Vagina (tissue), 2 donors: Measurements from ENCODE around the gene AP3D1. TPM values are rescaled to one million over a fixed set of nuclear protein-coding genes. Genes with fewer than 3 reads are reported as not detected.

Source experiments
- DNase-seq, 2 donors: peaks; one replicate each; pipeline ENCODE4 v3.0.0-alpha.2; 2017; ENCODE audit errors: extremely low spot score in 2 of 2
- H3K27ac ChIP-seq: fragments of 200-600 bp; sonication (generic); one replicate; pipeline ENCODE4 v1.5.1; 2019
- H3K27me3 ChIP-seq: fragments of 200-600 bp; sonication (generic); one replicate; pipeline ENCODE4 v1.5.1; 2019
- H3K36me3 ChIP-seq, 2 donors: fragments of 200-600 bp; sonication (generic); one replicate each; pipeline ENCODE4 v1.5.1; 2017 to 2019
- H3K4me1 ChIP-seq: fragments of 200-600 bp; sonication (generic); one replicate; pipeline ENCODE4 v1.5.1; 2019
- H3K4me3 ChIP-seq, 2 donors: fragments of 200-600 bp; sonication (generic); 1 replicate in 1 of 2; 2 replicates in 1 of 2; pipeline ENCODE4 v1.5.1; 2016 to 2019
- H3K9me3 ChIP-seq: fragments of 200-600 bp; sonication (generic); one replicate; pipeline ENCODE4 v1.5.1; 2019
- POLR2A ChIP-seq, 2 donors: fragments of 450-650 bp; IDR thresholded peaks; one replicate each; pipeline ENCODE4 v1.6.1; 2017; ENCODE audit warnings: antibody characterized with exemption in 2 of 2, mild to moderate bottlenecking in 2 of 2, moderate library complexity in 2 of 2
- POLR2AphosphoS5 ChIP-seq, 2 donors: sonication (generic); formaldehyde crosslinking; IDR thresholded peaks; one replicate each; pipeline ENCODE4 v1.9.0; 2017; ENCODE audit warnings: antibody characterized with exemption in 2 of 2, mild to moderate bottlenecking in 2 of 2, low read depth in 1 of 2; ENCODE audit not compliant: insufficient read depth in 1 of 2
- intact Hi-C: fragments of 100-400 bp; cut with DNase I; formaldehyde crosslinking; loops from one replicate; pipeline ENCODE4 v1.15.1; 2023
- total RNA-seq: library from RNA; depleted of rRNA; stranded (reverse); fragments of >200 nt; gene quantifications from one replicate; pipeline ENCODE4 v1.2.3, GENCODE V29; 2016
- TF ChIP-seq, protein P1 (sequence below), 3 experiments: fragments of 450-650 bp in 2 of 3; fragments of 200-600 bp in 1 of 3; sonication (generic) in 1 of 3; IDR thresholded peaks; one replicate each; pipeline ENCODE4 v1.5.1; 2017 to 2019; ENCODE audit warnings: antibody characterized with exemption in 3 of 3, mild to moderate bottlenecking in 2 of 3, moderate library complexity in 2 of 3

Gene AP3D1
- total RNA-seq, 1 donor from 2014 or later = 62.9 TPM

DNA sequence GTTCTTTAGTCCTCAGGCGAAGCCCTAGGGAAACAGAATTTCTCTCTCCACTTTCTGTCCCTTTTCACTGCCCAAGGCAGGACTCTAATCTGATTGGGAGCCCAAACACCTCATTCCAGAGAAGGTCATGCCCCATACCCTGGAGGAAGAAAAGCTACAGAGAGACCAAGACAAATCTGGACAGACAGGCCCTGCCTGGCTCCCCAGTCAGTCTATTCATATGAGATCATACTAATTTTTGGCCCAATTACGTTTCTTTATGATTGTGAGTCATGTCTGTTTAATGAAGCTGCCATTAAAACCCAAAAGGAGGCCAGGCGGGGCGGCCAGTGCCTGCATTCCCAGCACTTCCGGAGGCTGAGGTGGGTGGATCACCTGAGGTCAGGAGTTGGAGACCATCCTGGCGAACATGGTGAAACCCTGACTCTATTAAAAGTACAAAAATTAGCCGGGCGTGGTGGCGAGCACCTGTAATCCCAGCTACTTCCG is 3.3 kb upstream of the AP3D1 start:
- H3K27ac ChIP-seq = peak overlapping the region; percentile 39

GRCh38 chr19:2150794-2151338 is 500 bp downstream of the AP3D1 start:
- Histone ChIP-seq H3K4me1 (peaks cover 42% of the 10 kb centered on the region), H3K9me3 (no peaks in the 10 kb centered on the region), H3K36me3 (no peaks in the 10 kb centered on the region), H3K27me3 (no peaks in the 10 kb centered on the region), H3K4me3 (peak overlapping the region; percentile 75 to 81), H3K27ac (peak overlapping the region; percentile 75)
- intact Hi-C loops = no loop called here
- TF ChIP-seq, protein P1, sequence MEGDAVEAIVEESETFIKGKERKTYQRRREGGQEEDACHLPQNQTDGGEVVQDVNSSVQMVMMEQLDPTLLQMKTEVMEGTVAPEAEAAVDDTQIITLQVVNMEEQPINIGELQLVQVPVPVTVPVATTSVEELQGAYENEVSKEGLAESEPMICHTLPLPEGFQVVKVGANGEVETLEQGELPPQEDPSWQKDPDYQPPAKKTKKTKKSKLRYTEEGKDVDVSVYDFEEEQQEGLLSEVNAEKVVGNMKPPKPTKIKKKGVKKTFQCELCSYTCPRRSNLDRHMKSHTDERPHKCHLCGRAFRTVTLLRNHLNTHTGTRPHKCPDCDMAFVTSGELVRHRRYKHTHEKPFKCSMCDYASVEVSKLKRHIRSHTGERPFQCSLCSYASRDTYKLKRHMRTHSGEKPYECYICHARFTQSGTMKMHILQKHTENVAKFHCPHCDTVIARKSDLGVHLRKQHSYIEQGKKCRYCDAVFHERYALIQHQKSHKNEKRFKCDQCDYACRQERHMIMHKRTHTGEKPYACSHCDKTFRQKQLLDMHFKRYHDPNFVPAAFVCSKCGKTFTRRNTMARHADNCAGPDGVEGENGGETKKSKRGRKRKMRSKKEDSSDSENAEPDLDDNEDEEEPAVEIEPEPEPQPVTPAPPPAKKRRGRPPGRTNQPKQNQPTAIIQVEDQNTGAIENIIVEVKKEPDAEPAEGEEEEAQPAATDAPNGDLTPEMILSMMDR (IDR thresholded peaks at IDR 0.05) = no peak
- TF ChIP-seq POLR2A (IDR thresholded peaks at IDR 0.05) (no peak), POLR2AphosphoS5 (IDR thresholded peaks at IDR 0.05; ENCODE audit: insufficient read depth in 1 of 2, low read depth in 1 of 2) (no peak)
- DNase-seq = no peak

More for the DNA sequence above, 3.3 kb upstream of the AP3D1 start:
- TF ChIP-seq POLR2A (IDR thresholded peaks at IDR 0.05) = no peak
- peak in 1 of 2 donors; percentile 64 for TF ChIP-seq POLR2AphosphoS5 (IDR thresholded peaks at IDR 0.05; ENCODE audit: insufficient read depth in 1 of 2, low read depth in 1 of 2)
- intact Hi-C loops = no loop called here
- Histone ChIP-seq H3K9me3 (no peaks in the 10 kb centered on the region), H3K36me3 (no peaks in the 10 kb centered on the region), H3K27me3 (no peaks in the 10 kb centered on the region), H3K4me1 (peaks cover 17% of the 10 kb centered on the region), H3K4me3 (no peak overlapping the region)
- no peak for DNase-seq

- Histone ChIP-seq H3K27me3 (no peaks in the 10 kb centered on the region), H3K9me3 (no peaks in the 10 kb centered on the region), H3K36me3 (no peaks in the 10 kb centered on the region), H3K4me3 (peak overlapping the region; percentile 75 to 81), H3K4me1 (peaks cover 47% of the 10 kb centered on the region), H3K27ac (peak overlapping the region; percentile 75)
- peak in 1 of 2 donors; percentile 95 for DNase-seq
- intact Hi-C loops = no loop called here
- TF ChIP-seq, protein P1 (IDR thresholded peaks at IDR 0.05) = no peak
- TF ChIP-seq POLR2AphosphoS5 (IDR thresholded peaks at IDR 0.05; ENCODE audit: insufficient read depth in 1 of 2, low read depth in 1 of 2) = peak in 1 of 2 donors; percentile 24
These were observed 1.2 kb downstream of the AP3D1 start for GRCh38 chr19:2149980-2150793.

- intact Hi-C loops = no loop called here
- Histone ChIP-seq H3K27me3 (no peaks in the 10 kb centered on the region), H3K4me1 (peaks cover 52% of the 10 kb centered on the region), H3K9me3 (no peaks in the 10 kb centered on the region), H3K36me3 (no peaks in the 10 kb centered on the region), H3K27ac (no peak overlapping the region), H3K4me3 (no peak overlapping the region)
- TF ChIP-seq, protein P1 (IDR thresholded peaks at IDR 0.05) = no peak
- TF ChIP-seq POLR2AphosphoS5 (IDR thresholded peaks at IDR 0.05; ENCODE audit: insufficient read depth in 1 of 2, low read depth in 1 of 2) = no peak
- no peak for TF ChIP-seq POLR2A (IDR thresholded peaks at IDR 0.05)
- no peak for DNase-seq
These were observed 2.8 kb downstream of the AP3D1 start for GRCh38 chr19:2148482-2149135.

GRCh38 chr19:2145831-2146241 is 5.5 kb downstream of the AP3D1 start:
- Histone ChIP-seq H3K4me1 (peaks cover 51% of the 10 kb centered on the region), H3K27me3 (no peaks in the 10 kb centered on the region), H3K4me3 (no peak overlapping the region), H3K9me3 (no peaks in the 10 kb centered on the region), H3K36me3 (no peaks in the 10 kb centered on the region), H3K27ac (no peak overlapping the region)
- TF ChIP-seq, protein P1 (IDR thresholded peaks at IDR 0.05) = no peak
- TF ChIP-seq POLR2AphosphoS5 (IDR thresholded peaks at IDR 0.05; ENCODE audit: insufficient read depth in 1 of 2, low read depth in 1 of 2) (no peak), POLR2A (IDR thresholded peaks at IDR 0.05) (no peak)
- intact Hi-C loops = no loop called here
- DNase-seq = no peak
